Vagina (tissue), 2 donors: ENCODE data around the gene SEC22C. TPM values are rescaled to one million over a fixed set of nuclear protein-coding genes. Genes with fewer than 3 reads are reported as not detected.

ENCODE experiments used
- DNase-seq, 2 donors: peaks; one replicate each; pipeline ENCODE4 v3.0.0-alpha.2; 2017; ENCODE audit errors: extremely low spot score in 2 of 2
- H3K27ac ChIP-seq: fragments of 200-600 bp; sonication (generic); one replicate; pipeline ENCODE4 v1.5.1; 2019
- H3K27me3 ChIP-seq: fragments of 200-600 bp; sonication (generic); one replicate; pipeline ENCODE4 v1.5.1; 2019
- H3K36me3 ChIP-seq, 2 donors: fragments of 200-600 bp; sonication (generic); one replicate each; pipeline ENCODE4 v1.5.1; 2017 to 2019
- H3K4me1 ChIP-seq: fragments of 200-600 bp; sonication (generic); one replicate; pipeline ENCODE4 v1.5.1; 2019
- H3K4me3 ChIP-seq, 2 donors: fragments of 200-600 bp; sonication (generic); 1 replicate in 1 of 2; 2 replicates in 1 of 2; pipeline ENCODE4 v1.5.1; 2016 to 2019
- H3K9me3 ChIP-seq: fragments of 200-600 bp; sonication (generic); one replicate; pipeline ENCODE4 v1.5.1; 2019
- CTCF ChIP-seq, 3 experiments: fragments of 450-650 bp in 2 of 3; fragments of 200-600 bp in 1 of 3; sonication (generic) in 1 of 3; IDR thresholded peaks; one replicate each; pipeline ENCODE4 v1.5.1; 2017 to 2019; ENCODE audit warnings: antibody characterized with exemption in 3 of 3, mild to moderate bottlenecking in 2 of 3, moderate library complexity in 2 of 3
- POLR2A ChIP-seq, 2 donors: fragments of 450-650 bp; IDR thresholded peaks; one replicate each; pipeline ENCODE4 v1.6.1; 2017; ENCODE audit warnings: antibody characterized with exemption in 2 of 2, mild to moderate bottlenecking in 2 of 2, moderate library complexity in 2 of 2
- POLR2AphosphoS5 ChIP-seq, 2 donors: sonication (generic); formaldehyde crosslinking; IDR thresholded peaks; one replicate each; pipeline ENCODE4 v1.9.0; 2017; ENCODE audit warnings: antibody characterized with exemption in 2 of 2, mild to moderate bottlenecking in 2 of 2, low read depth in 1 of 2; ENCODE audit not compliant: insufficient read depth in 1 of 2
- intact Hi-C: fragments of 100-400 bp; cut with DNase I; formaldehyde crosslinking; loops from one replicate; pipeline ENCODE4 v1.15.1; 2023
- total RNA-seq: library from RNA; depleted of rRNA; stranded (reverse); fragments of >200 nt; gene quantifications from one replicate; pipeline ENCODE4 v1.2.3, GENCODE V29; 2016

SEC22C gene
- total RNA-seq, 1 donor from 2014 or later: 27.5 TPM

- H3K27ac ChIP-seq: peak overlapping the region; percentile 52
- TF ChIP-seq CTCF (IDR thresholded peaks at IDR 0.05) (no peak), POLR2AphosphoS5 (IDR thresholded peaks at IDR 0.05; ENCODE audit: insufficient read depth in 1 of 2, low read depth in 1 of 2) (no peak), POLR2A (IDR thresholded peaks at IDR 0.05) (no peak)
- no peaks in the 10 kb centered on the region for H3K27me3 ChIP-seq
- intact Hi-C loops: no loop called here
- H3K36me3 ChIP-seq: no peaks in the 10 kb centered on the region
- no peak for DNase-seq
- H3K9me3 ChIP-seq: no peaks in the 10 kb centered on the region
- no peak overlapping the region for H3K4me3 ChIP-seq
- peaks cover 67% of the 10 kb centered on the region for H3K4me1 ChIP-seq
Observed at GRCh38 chr3:42610976-42611375, 29.2 kb upstream of the SEC22C start.

- intact Hi-C loops: no loop called here
- TF ChIP-seq CTCF (IDR thresholded peaks at IDR 0.05): no peak
- TF ChIP-seq POLR2A (IDR thresholded peaks at IDR 0.05): no peak
- TF ChIP-seq POLR2AphosphoS5 (IDR thresholded peaks at IDR 0.05; ENCODE audit: insufficient read depth in 1 of 2, low read depth in 1 of 2): no peak
- Histone ChIP-seq H3K36me3 (no peaks in the 10 kb centered on the region), H3K27ac (no peak overlapping the region), H3K9me3 (no peaks in the 10 kb centered on the region), H3K4me3 (no peak overlapping the region), H3K27me3 (no peaks in the 10 kb centered on the region), H3K4me1 (peaks cover 74% of the 10 kb centered on the region)
- DNase-seq: no peak
Observed at GRCh38 chr3:42608581-42608980, 26.8 kb upstream of the SEC22C start.

- H3K27me3 ChIP-seq: no peaks in the 10 kb centered on the region
- H3K4me1 ChIP-seq: peaks cover 68% of the 10 kb centered on the region
- H3K9me3 ChIP-seq: no peaks in the 10 kb centered on the region
- intact Hi-C loops: no loop called here
- no peak overlapping the region for H3K27ac ChIP-seq
- no peaks in the 10 kb centered on the region for H3K36me3 ChIP-seq
- no peak overlapping the region for H3K4me3 ChIP-seq
- no peak for TF ChIP-seq POLR2AphosphoS5 (IDR thresholded peaks at IDR 0.05; ENCODE audit: insufficient read depth in 1 of 2, low read depth in 1 of 2)
- no peak for TF ChIP-seq CTCF (IDR thresholded peaks at IDR 0.05)
- TF ChIP-seq POLR2A (IDR thresholded peaks at IDR 0.05): no peak
- DNase-seq: no peak
Observed at GRCh38 chr3:42605546-42606173, 23.9 kb upstream of the SEC22C start.

- Histone ChIP-seq H3K4me1 (peaks cover 48% of the 10 kb centered on the region), H3K27ac (peak overlapping the region; percentile 98), H3K4me3 (no peak overlapping the region), H3K9me3 (no peaks in the 10 kb centered on the region), H3K36me3 (no peaks in the 10 kb centered on the region), H3K27me3 (no peaks in the 10 kb centered on the region)
- intact Hi-C loops: no loop called here
- no peak for TF ChIP-seq POLR2AphosphoS5 (IDR thresholded peaks at IDR 0.05; ENCODE audit: insufficient read depth in 1 of 2, low read depth in 1 of 2)
- TF ChIP-seq POLR2A (IDR thresholded peaks at IDR 0.05): no peak
- TF ChIP-seq CTCF (IDR thresholded peaks at IDR 0.05): no peak
- no peak for DNase-seq
Observed at GRCh38 chr3:42602961-42603360, 21.2 kb upstream of the SEC22C start.

GRCh38 chr3:42601896-42602581 is 20.3 kb upstream of the SEC22C start:
- H3K4me3 ChIP-seq: peak overlapping the region; percentile 76 to 97
- DNase-seq: no peak
- H3K4me1 ChIP-seq: peaks cover 43% of the 10 kb centered on the region
- peak overlapping the region; percentile 98 for H3K27ac ChIP-seq
- H3K36me3 ChIP-seq: no peaks in the 10 kb centered on the region
- no peaks in the 10 kb centered on the region for H3K9me3 ChIP-seq
- no peaks in the 10 kb centered on the region for H3K27me3 ChIP-seq
- no peak for TF ChIP-seq CTCF (IDR thresholded peaks at IDR 0.05)
- no peak for TF ChIP-seq POLR2AphosphoS5 (IDR thresholded peaks at IDR 0.05; ENCODE audit: insufficient read depth in 1 of 2, low read depth in 1 of 2)
- no peak for TF ChIP-seq POLR2A (IDR thresholded peaks at IDR 0.05)
- intact Hi-C loops: no loop called here
